CD4-positive, alpha-beta T cell treated with Interleukin-15 for 4 hours (primary cell): ENCODE measurements around the gene ADGRG1.

ENCODE experiments used
- DNase-seq: peaks from one replicate; pipeline ENCODE4 v3.0.0-alpha.2; 2020; ENCODE audit warnings: low spot score

The ADGRG1 gene

DNA sequence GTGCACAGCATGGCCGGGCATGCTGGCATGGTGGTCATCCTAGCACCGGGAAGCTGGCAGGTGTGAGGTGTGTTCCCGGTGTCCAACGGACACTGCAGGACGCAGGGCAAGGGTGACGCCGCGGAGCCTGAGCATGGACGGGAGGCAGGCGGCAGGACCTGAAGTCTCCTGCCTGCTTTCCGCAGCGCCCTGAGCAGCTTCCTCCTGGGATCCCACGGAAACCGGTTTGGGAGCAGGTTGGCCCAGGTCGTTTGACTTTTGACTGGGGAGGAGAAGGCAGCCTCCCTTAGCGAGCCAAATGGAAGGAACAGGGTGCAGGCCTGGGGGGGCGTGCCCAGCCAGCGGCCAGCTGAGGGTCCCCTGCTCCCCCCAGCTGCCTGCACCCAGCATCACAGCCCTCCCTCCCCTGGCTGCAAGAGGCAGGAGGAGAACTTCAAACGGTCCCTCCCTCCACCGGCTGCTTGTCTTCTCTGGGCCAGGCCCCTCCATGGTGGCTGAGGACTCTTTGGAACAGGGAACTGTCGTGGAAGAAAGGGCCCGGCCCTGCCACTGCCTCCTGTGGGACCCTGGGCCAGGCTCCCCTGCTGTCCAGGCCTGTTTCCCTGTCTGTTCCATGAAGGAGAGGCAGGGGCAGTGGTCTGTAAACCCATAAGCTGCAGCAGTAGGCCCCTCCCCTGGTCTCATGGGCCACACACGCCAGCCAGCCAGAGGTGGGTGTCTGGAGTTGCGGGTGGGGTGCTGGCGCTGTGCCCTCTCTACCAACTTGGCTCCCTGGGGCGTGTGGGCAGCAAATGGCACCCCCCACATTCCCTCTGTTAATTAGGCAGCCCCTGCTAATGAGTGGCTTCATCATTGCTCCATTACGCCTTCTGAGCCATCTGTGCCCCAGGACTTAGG lies 7.8 kb upstream of the ADGRG1 start:
- DNase-seq, result no peak

DNA sequence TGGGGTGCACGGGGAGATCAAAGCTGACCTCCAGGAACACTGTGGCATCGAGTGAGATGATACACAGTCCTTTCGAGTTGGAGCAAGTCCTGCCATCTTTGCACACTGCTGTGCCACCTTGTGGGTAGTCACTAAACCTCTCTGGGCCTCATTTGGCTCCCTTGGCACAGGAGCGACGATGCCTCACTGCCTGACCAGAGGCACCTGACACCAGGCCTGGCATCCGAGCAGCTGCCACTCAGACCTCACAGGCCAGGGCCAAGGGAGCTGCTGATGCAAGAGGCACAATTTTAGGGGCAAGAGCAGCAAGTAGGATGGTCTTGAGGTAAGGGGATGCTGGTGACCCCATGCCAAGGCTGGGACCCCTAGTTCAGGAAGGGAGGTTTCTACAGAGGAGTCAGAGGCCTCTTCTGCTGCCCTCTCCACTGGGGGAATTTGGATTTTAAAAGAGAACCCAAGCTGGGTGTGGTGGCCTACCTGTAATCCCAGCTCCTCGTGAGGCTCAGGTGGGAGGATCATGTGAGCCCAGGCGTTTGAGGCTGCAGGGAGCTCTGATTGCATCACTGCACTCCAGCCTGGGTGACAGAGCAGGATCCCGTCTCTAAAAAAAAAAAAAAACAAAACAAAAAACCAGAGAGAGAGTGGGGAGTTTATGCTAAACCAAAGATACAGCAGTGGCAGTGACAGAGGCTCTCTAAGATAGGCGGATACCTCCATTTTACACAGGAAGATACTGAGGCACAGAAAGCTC lies 6.7 kb upstream of the ADGRG1 start:
- DNase-seq, result no peak

GRCh38 chr16:57622361-57623250 lies 5.8 kb upstream of the ADGRG1 start:
- no peak for DNase-seq

DNA sequence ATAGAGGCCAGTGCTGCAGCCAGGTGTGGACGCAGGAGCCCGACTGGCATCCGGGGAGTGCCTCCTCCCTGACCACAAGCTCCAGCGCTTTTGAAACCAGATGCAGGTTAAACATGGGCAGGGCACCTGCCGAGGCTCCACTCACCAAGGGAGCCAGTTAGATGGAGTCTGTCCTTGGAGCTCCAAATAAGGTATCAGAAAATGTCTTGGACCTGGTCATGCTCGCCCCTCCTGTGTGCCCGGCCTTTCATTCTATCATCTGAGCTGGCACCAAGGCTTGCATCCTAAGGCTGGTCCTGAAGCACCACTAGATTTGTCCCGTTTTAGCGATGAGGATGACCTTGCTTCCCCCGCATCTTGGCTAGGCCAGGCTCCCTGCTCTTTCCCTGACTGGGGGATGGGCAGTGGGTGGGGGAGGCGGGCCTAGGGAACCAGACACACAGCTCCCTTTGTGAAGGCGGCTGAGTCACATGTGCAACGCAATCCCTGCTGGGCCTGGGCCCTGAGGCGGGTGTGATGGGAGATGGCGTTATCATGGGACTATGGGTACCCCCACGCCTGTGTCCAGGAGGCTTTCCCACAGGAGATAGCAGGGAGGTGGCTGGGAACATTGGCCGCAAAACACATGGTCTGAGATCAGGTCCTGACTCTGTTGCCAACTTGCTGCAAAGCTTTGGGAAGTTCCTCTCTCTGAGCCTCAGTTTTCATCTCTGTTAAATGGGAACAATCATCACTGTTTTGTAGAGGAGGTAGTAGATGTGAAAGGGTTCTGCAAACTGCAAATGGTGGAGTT lies 5.0 kb upstream of the ADGRG1 start:
- DNase-seq, result no peak

DNA sequence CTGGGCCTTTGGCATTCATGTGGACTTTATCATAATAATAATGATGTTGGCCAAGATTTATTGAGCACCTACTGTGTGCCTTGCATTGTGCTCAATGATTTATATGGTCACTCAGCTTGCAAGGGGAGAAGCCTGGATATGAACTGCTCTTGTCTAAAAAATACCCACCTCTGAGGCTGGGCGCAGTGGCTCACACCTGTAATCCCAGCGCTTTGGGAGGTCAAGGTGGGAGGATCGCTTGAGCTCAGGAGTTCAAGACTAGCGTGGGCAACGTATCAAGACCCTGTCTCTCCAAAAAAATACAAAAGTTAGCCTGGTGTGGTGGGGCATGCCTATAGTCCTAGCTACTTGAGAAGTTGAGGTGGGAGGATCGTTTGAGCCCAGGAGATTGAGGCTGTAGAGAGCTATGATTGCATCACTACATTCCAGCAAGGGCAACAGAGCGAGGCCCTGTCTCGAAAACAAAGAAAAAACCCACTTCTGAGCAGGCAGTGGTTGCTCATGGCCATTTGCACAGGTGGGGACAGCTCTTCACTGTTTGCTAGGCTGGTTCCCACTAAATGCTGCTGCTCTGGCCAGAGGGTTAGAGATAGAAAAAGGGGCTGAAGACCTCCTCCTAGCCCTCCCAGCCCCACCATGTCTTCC lies 4.3 kb upstream of the ADGRG1 start:
- DNase-seq, result no peak

DNA sequence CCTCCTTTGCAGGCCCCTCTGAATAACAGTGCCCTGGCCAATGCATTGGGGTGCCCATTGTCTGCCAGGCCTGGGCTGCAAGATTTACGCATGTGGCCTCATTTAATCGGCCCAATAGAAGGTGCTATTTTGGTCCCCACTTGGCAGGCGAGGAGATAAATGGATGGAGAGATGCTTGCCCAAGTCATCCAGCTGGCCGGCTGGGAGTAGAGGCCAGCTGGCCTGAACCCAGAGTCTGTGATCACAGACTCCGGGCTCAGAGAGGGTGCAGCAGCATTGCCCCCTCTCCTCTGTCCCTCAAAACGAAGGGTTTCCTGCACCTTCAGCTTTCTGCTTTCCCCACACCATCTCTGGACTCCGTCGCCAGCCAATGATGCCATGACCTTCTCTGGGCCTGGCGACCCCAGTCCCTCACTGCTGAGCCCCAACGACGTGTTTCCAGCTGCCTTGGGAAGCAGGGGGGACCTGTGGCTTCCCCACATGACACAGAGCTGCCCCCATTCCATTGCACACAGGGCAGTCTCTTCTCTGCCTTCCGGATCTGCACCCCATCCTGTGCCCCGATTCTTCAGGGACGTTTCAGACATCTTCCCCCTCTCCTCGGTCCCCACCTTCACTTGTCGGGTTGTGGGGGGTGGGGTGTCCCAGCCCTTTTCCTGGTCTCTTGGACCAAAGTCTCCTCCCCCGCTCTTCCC lies 3.5 kb upstream of the ADGRG1 start:
- no peak for DNase-seq

DNA sequence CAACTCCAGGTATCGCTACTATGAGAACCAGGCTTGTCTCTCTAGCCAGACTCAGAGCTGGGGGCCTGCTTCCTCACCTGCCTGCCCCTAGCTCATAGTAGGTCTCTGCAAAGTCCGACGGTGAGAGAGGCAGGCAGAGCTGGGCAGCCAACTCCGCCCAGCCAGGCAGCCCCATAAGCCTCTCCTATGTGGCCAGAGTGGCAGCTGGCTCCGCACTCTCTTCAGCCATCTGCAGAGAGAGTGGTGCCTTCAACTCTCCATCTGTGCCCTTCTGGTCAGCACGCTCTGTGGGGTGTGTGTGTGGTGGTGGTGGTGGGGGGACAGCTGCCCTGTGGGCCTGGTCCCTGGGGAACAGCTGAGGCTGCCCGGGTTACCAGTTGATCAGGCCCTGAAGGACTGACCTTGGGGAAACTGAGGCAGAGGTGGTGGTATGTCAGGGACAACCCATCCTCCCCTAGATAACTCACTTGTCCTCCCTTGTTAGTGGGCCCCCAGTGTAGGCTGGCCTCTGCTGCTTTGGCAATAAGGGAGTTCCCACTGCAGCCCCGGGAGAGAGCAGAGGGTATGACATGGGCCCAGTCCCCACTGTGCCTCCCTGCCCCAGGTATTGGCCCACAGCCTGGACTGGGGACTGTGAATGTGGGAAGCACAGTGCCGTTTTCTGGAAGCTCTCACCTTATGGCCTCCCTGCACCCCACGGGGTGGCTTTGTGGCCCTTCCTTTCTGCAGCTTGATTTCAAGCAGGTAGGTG lies 1.8 kb upstream of the ADGRG1 start:
- no peak for DNase-seq

DNA sequence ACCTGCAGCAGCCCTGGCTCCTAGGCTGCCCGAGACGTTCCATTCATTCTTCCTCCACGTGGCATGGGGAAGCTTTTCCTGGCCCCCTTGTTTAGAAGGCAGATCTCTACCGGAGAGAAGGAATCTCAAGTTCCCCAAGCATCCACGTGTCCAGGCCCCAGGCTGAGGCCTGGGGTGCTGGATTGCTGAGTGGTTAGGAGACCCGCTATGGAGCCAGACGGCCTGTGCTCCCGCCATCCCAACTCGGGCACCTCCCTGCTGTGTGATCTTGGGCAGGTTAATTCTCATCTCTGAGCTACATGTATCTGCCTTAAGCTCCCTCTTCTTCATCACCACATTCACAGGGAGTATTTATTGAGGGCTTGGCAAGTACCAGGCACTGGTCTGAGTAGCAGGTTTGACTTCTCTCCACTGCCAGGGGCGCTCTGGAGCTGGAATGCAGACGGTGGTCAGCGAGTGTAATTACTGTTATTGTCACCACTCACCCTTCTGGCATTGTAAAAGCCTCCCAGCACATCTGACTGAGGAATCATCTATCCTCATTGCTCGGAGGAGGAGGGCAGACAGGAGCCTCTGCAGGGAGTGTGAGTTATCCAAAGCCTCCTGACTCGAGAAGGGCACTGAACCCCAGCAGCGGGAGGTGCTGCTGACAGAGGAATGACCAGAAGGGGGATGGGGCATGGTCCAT lies 1.1 kb upstream of the ADGRG1 start:
- DNase-seq, result no peak

DNA sequence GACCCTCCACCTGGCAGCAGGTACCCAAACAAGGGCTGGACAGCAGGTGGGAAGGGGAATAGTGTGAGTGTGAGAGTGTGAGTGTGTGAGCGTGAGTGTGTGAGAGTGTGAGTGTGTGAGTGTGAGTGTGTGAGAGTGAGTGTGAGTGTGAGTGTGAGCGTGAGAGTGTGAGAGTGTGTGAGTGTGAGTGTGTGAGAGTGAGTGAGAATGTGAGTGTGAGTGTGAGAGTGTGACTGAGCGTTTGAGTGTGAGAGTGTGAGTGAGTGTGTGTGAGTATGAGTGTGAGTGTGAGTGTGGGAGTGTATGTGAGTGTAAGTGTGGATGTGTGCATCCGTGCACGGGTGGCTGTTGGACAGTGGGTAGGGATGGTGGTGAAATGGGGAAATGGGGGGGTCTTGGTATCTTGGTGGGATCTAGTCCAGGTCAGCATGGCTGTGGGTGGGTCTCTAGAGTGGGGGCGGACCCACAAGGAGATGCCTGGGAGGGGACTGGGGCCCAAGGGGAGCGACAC lies 408 bp downstream of the ADGRG1 start:
- no peak for DNase-seq

DNA sequence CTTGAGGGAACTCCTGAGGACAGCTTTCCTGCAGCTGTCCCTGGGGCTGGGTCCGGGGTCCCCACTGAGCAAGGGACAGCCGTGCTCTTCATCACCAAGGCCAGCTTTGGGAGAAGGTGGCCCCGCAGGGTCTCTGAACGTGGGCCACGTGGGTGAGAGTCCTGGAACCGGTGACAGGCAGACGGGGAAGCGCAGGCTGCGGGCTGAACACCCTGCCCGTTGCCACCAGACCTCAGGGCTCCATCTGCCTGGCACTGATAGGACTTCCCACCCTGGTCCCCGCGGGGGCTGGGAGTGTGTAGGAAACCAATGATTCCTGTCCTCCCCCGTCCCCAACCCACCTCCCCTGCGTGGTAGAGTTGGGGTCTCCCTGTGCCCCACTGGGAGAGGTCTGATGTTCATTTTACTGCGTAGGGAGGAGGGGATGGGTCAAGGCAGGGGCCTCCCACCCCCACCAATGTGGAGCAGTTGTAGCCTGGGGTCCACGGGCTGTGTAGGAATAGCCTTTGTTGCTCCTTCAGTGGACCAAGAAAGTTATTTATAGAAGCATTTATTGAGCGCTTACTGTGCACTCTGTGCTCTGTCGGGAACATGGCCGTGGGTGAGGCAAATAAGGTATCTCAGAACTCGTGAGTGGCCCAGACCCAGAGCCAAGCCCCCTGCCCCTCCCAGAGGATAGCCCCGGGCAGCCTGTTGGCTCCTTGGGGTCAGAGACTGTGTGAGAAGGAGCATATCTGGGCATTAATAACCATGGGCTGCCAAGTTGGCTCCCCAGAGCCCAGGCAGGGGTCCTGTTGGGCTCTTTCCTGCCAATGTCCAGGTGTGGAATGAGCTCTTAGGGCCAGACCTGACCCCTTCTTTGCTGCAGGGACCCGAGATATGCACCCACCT lies 1.3 kb downstream of the ADGRG1 start:
- no peak for DNase-seq

GRCh38 chr16:57630407-57630797 lies 2.0 kb downstream of the ADGRG1 start:
- DNase-seq, result no peak

GRCh38 chr16:57630931-57631845 lies 2.8 kb downstream of the ADGRG1 start:
- DNase-seq, result no peak

GRCh38 chr16:57632568-57632967 lies 4.1 kb downstream of the ADGRG1 start:
- no peak for DNase-seq

- no peak for DNase-seq
Measured at GRCh38 chr16:57633383-57634064, 5.1 kb downstream of the ADGRG1 start.

DNA sequence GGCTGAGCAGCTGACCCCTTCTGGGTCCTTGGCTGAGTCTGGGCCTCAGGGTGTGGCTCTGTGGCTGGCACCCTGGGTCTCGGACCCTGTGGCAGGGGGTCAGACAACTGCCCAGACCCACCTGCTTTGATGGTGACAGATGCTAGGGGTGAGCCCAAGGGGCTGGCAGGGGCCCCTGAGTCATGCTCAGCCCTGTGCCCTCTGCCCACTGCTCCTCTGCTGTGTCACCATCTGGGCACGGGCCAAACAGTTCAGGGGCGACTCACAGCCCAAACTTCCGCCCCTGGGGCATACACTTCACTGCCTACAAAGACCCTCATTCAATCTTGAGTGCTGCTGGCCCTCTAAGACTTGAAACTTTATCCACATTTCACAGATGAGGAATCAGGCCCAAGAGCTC lies 5.7 kb downstream of the ADGRG1 start:
- DNase-seq, result no peak
